Type B pancreatic cell (in vitro differentiated cells): ENCODE data around the gene DVL1. TPM values are rescaled to one million over a fixed set of nuclear protein-coding genes. Genes with fewer than 3 reads are reported as not detected.
A peak's percentile ranks its signal among the peaks of the same experiment; 100 is the strongest.
"Not testable (repeated sequence)": the region's sequence is repeated elsewhere in the genome, so short reads cannot be mapped to it uniquely, and the experiment has no call there.

ENCODE experiments used
- DNase-seq: peaks from one replicate; pipeline ENCODE4 v3.0.0; 2021; ENCODE audit warnings: mixed read lengths; ENCODE audit not compliant: unreplicated experiment; ENCODE audit errors: extremely low spot score
- H3K27ac Mint-ChIP-seq: 2 replicates; pipeline ENCODE4 v1.8.0; 2021; ENCODE audit warnings: mild to moderate bottlenecking, mixed read lengths
- H3K27me3 Mint-ChIP-seq: 2 replicates; pipeline ENCODE4 v1.8.0; 2021; ENCODE audit warnings: mixed read lengths
- H3K36me3 Mint-ChIP-seq: 2 replicates; pipeline ENCODE4 v1.8.0; 2021; ENCODE audit warnings: mixed read lengths
- H3K4me1 Mint-ChIP-seq: one replicate; pipeline ENCODE4 v1.8.0; 2021; ENCODE audit warnings: mixed read lengths; ENCODE audit not compliant: unreplicated experiment
- H3K4me3 Mint-ChIP-seq: 2 replicates; pipeline ENCODE4 v1.8.0; 2021; ENCODE audit warnings: mild to moderate bottlenecking, mixed read lengths
- H3K9me3 Mint-ChIP-seq: 2 replicates; pipeline ENCODE4 v1.8.0; 2021; ENCODE audit warnings: mixed read lengths
- total RNA-seq: library from RNA; stranded (reverse); gene quantifications from 2 replicates; pipeline ENCODE4 v1.2.1, GENCODE V29; 2021; ENCODE audit warnings: low replicate concordance
- TF ChIP-seq, protein P1 (sequence below): fragments of 200-600 bp; sonication (generic); conservative IDR thresholded peaks from 2 replicates; pipeline ENCODE4 v1.5.0; 2021; ENCODE audit warnings: antibody characterized with exemption, mild to moderate bottlenecking

Gene DVL1
- total RNA-seq, 1 donor from 2014 or later, result 62.8 TPM

DNA sequence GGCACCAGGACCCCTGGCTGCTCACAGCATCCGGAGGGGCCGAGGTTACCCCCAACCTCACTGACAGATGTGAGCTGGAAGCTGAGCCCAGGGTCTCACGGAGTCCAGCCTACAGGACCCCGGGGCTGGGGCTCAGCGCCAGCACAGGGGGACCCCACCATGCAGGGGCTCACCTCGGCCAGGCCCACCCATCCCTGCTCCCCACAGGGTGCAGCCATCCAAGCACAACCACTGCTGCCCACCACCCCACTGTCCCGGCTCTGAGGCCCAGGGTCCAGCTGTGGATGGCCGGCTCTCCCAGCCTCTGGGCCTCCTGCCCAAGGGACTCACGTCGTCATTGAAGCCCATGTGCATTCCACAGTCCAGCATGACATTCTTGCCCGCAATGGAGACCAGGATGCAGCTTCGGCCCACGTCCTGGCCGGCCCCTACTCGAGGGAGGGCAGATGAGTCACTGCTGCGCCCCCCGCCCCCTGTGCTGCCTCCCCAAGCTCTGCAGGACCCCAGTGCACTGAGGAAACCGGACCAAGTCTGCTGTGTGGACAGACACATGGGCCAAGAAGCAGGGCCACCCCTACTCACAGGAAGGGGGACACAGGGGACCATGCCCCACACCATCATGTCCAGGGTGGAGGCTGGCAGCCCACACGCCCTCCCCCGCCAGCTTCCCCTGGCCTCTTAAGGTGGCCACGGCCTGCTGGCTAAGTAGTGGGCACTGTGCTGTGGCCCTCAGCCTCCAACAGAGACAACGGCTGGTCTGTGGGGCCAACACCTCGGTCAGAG lies 28.4 kb downstream of the DVL1 start:
- Mint-ChIP-seq H3K36me3 (no peaks in the 10 kb centered on the region), H3K4me3 (no peak overlapping the region), H3K4me1 (peaks cover 11% of the 10 kb centered on the region), H3K27ac (no peak overlapping the region), H3K27me3 (no peaks in the 10 kb centered on the region), H3K9me3 (no peaks in the 10 kb centered on the region)
- TF ChIP-seq, protein P1, sequence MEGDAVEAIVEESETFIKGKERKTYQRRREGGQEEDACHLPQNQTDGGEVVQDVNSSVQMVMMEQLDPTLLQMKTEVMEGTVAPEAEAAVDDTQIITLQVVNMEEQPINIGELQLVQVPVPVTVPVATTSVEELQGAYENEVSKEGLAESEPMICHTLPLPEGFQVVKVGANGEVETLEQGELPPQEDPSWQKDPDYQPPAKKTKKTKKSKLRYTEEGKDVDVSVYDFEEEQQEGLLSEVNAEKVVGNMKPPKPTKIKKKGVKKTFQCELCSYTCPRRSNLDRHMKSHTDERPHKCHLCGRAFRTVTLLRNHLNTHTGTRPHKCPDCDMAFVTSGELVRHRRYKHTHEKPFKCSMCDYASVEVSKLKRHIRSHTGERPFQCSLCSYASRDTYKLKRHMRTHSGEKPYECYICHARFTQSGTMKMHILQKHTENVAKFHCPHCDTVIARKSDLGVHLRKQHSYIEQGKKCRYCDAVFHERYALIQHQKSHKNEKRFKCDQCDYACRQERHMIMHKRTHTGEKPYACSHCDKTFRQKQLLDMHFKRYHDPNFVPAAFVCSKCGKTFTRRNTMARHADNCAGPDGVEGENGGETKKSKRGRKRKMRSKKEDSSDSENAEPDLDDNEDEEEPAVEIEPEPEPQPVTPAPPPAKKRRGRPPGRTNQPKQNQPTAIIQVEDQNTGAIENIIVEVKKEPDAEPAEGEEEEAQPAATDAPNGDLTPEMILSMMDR, result no peak
- no peak for DNase-seq

DNA sequence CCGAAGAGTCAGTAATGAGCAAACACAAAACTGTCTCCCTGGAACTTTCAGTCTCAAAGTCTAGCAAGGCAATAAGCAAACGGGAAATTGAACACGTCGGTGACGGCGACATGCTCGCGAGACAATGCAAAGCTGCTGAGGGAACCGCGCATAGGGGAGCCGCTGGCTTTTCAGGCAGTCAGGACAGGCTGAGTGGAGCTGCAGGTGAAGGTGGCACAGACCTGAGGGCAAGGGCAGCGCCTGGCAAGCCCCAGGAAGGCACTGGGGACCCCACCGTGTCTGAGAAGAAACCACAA lies 29.6 kb downstream of the DVL1 start:
- peak overlapping the region; percentile 65 for H3K27ac Mint-ChIP-seq
- no peak overlapping the region for H3K4me3 Mint-ChIP-seq
- H3K9me3 Mint-ChIP-seq, result no peaks in the 10 kb centered on the region
- TF ChIP-seq, protein P1, result no peak
- no peaks in the 10 kb centered on the region for H3K36me3 Mint-ChIP-seq
- H3K4me1 Mint-ChIP-seq, result peaks cover 11% of the 10 kb centered on the region
- no peaks in the 10 kb centered on the region for H3K27me3 Mint-ChIP-seq
- no peak for DNase-seq

DNA sequence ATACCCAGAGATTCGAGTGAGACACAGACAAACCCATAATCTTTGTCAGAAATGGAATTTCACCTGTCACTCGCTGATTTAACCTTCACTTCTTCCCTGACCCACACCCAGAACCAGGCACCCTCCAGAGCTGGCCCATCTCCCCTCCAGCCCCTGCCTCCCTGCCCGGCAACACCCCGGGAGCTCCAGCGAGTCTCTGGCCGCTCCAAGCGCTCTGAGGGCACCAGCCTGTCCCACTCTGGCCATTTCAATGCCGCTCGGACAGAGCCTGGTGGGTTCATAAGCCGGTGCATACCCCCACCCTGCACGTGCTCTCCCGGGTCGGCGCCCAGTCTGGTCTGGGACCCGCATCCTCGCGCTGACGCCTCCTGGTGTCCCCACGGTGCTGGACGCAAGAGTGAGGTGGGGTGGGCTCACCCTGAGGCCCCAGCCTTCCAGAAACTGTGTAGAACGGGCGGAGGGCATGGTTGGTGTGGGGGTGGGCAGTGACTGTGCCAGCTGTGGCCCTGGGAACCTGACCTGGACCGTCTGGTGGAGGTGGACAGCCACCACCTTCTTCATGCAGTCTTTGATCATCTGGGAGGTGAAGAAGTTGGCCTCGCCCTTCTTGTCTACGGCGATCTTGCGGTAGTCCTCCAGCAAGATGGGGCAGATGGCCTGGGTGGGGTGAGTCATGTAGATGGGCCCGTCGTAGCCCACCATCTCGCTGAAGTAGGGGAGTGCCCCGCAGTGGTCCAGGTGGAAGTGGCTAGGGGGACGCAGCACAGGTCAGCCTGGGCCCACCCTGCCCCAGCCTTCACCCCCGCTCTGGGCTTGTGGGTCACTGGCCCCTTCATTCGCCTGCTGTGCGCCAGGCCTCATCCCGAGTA lies 30.2 kb downstream of the DVL1 start:
- H3K4me1 Mint-ChIP-seq, result peaks cover 11% of the 10 kb centered on the region
- DNase-seq, result no peak
- TF ChIP-seq, protein P1, result no peak
- no peaks in the 10 kb centered on the region for H3K9me3 Mint-ChIP-seq
- H3K4me3 Mint-ChIP-seq, result no peak overlapping the region
- H3K36me3 Mint-ChIP-seq, result no peaks in the 10 kb centered on the region
- peak overlapping the region; percentile 65 for H3K27ac Mint-ChIP-seq
- no peaks in the 10 kb centered on the region for H3K27me3 Mint-ChIP-seq

DNA sequence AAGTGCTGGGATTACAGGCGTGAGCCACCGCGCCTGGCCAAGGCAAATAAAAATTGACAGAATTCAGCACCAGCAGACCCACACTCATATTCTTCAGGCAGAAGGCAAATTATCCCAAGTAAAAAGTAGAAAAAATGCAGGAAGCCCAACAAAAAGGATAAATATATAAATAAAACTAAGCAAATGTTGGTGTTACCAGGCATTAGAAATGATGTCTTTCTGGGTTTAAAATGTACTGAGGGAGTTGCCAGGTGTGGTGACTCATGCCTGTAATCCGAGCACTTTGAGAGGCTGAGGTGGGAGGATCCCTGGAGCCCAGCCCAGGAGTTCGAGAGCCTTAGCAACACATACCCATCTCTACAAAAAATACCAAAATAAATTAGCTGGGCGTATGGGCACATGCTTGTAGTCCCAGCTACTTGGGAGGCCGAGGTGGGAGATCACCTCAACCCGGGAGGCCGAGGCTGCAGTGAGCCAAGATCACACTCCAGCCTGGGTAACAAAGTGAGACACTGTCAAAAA lies 31.0 kb downstream of the DVL1 start:
- Mint-ChIP-seq H3K27ac (peak overlapping the region; percentile 83), H3K36me3 (peaks cover 3% of the 10 kb centered on the region), H3K27me3 (no peaks in the 10 kb centered on the region), H3K4me1 (peaks cover 5% of the 10 kb centered on the region), H3K9me3 (no peaks in the 10 kb centered on the region), H3K4me3 (peak overlapping the region; percentile 44)
- TF ChIP-seq, protein P1, result no peak
- DNase-seq, result no peak

DNA sequence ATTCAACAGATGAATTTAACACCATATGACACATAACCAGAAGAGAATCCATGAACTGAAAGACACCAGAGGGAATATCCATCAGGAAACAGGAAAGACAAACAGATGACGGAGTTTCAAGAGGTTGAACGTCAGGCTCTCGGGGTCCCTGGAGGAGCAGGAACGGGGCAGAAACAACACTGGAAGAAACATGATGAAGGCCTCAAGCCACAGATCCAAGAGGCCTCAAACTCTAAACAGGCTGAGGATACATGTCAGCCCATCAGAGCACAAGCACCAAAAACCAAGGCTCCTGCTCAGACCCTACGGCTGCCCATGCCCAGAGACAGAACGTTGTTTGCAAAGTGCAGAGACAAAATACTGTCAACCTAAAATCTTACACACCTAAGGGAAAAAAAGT lies 31.8 kb downstream of the DVL1 start:
- TF ChIP-seq, protein P1, result no peak
- peak overlapping the region; percentile 17 for H3K4me3 Mint-ChIP-seq
- peaks cover 3% of the 10 kb centered on the region for H3K36me3 Mint-ChIP-seq

DNA sequence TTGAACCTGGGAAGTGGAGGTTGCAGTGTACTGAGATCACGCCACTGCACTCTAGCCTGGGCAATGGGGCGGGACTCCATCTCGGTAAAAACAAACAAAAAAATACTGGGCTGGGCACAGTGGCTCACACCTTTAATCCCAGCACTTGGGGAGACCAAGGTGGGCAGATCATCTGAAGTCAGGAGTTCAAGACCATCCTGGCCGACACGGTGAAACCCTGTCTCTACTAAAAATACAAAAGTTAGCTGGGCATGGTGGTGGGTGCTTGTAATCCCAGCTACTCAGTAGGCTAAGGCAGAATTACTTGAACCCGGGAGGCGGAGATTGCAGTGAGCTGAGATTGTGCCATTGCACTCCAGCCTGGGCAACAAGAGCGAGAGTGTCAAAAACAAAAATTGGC lies 33.0 kb downstream of the DVL1 start:
- not testable (repeated sequence) for H3K4me3 Mint-ChIP-seq, DNase-seq, H3K4me1 Mint-ChIP-seq, H3K9me3 Mint-ChIP-seq, H3K27me3 Mint-ChIP-seq, H3K36me3 Mint-ChIP-seq, H3K27ac Mint-ChIP-seq

More for the DNA sequence above, 31.8 kb downstream of the DVL1 start:
- DNase-seq, result no peak
- H3K4me1 Mint-ChIP-seq, result peaks cover 4% of the 10 kb centered on the region
- no peak overlapping the region for H3K27ac Mint-ChIP-seq
- H3K27me3 Mint-ChIP-seq, result no peaks in the 10 kb centered on the region
- H3K9me3 Mint-ChIP-seq, result no peaks in the 10 kb centered on the region
